SK-N-MC (cell line): ENCODE data around the gene KIF19.

Experiments
- EZH2 ChIP-seq: fragments of 200-600 bp; sonication (generic); IDR thresholded peaks from one replicate; pipeline ENCODE4 v1.6.1; 2017; ENCODE audit warnings: antibody characterized with exemption
- FOXP2 ChIP-seq: optimal IDR thresholded peaks from 2 replicates; pipeline ENCODE3; 2011; ENCODE audit warnings: mild to moderate bottlenecking, moderate library complexity; ENCODE audit not compliant: insufficient read depth; ENCODE audit errors: extremely low read length, control extremely low read depth
- POLR2AphosphoS5 ChIP-seq: IDR thresholded peaks from 2 replicates; pipeline ENCODE4 v1.6.1; 2012; ENCODE audit warnings: mild to moderate bottlenecking, low read depth, low read length, borderline replicate concordance

DNA sequence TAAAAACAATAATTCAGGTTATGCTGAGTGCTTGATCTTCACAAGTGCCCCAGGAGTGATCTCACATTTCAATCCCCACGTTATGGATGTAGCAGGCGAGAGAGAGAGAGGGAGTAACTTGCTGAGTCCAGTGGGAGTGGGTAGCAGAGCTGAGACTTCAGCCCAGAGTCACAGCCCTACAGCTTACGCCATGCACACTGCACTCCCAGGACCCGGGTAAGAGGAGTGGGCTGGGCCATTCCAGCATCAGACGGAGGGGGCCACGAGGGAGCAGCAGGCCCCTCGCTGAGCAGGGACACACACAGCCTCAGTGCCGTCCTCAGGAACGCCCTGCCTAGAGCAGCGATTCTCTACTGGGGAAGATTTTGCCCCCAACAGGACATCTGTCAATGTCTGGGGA is 9.8 kb upstream of the KIF19 start:
- TF ChIP-seq POLR2AphosphoS5, result no peak
- TF ChIP-seq EZH2, result no peak
- no peak for TF ChIP-seq FOXP2
